Measurements from ENCODE around the gene IPO4.

- TF ChIP-seq, protein P1, sequence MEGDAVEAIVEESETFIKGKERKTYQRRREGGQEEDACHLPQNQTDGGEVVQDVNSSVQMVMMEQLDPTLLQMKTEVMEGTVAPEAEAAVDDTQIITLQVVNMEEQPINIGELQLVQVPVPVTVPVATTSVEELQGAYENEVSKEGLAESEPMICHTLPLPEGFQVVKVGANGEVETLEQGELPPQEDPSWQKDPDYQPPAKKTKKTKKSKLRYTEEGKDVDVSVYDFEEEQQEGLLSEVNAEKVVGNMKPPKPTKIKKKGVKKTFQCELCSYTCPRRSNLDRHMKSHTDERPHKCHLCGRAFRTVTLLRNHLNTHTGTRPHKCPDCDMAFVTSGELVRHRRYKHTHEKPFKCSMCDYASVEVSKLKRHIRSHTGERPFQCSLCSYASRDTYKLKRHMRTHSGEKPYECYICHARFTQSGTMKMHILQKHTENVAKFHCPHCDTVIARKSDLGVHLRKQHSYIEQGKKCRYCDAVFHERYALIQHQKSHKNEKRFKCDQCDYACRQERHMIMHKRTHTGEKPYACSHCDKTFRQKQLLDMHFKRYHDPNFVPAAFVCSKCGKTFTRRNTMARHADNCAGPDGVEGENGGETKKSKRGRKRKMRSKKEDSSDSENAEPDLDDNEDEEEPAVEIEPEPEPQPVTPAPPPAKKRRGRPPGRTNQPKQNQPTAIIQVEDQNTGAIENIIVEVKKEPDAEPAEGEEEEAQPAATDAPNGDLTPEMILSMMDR (IDR thresholded peaks at IDR 0.05): no peak
- TF ChIP-seq POLR2A (IDR thresholded peaks at IDR 0.05): no peak
Observed at GRCh38 chr14:24179961-24180796, 8.4 kb downstream of the IPO4 start.
